Measurements from ENCODE around the gene AGAP1. TPM values are rescaled to one million over a fixed set of nuclear protein-coding genes. Genes with fewer than 3 reads are reported as not detected.

Gene AGAP1
- total RNA-seq, 1 donor from 2014 or later: 3.8 TPM

DNA sequence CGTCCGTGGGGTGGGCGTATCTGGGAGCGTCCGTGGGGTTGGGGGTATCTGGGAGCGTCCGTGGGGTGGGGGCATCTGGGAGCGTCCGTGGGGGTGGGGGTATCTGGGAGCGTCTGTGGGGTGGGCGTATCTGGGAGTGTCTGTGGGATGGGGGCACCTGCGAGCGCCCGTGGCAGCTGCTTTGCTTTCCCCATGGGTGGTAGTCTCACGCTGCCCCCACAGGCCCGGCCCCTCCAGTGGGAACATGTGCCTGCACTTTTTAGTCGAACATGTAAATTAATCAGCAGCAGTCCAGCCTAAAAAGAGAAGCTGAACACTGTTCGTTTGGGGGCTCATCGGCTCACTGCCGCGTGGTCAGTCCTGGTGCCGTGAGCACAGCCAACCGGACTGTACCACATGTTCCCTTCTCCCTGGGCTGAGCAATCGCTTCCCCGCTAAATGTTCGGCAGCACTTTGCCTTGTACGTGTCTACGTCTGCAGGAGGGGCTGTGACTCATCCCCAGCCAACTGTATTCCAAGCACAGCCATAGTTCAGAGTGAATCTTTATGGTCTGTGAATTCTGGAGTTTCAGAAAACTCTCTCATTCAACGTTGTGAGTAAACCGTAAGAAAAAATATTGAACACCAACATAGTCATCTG lies 271.5 kb downstream of the AGAP1 start:
- H3K27me3 Mint-ChIP-seq: peaks cover 2% of the 10 kb centered on the region
- no peak overlapping the region for H3K27ac Mint-ChIP-seq
- no peak for DNase-seq
- no peaks in the 10 kb centered on the region for H3K9me3 Mint-ChIP-seq
- intact Hi-C loops (cut with micrococcal nuclease): no loop called here
- H3K4me1 Mint-ChIP-seq: no peaks in the 10 kb centered on the region
- no peak overlapping the region for H3K4me3 Mint-ChIP-seq
- H3K36me3 Mint-ChIP-seq (ENCODE audit: low read depth): no peaks in the 10 kb centered on the region

DNA sequence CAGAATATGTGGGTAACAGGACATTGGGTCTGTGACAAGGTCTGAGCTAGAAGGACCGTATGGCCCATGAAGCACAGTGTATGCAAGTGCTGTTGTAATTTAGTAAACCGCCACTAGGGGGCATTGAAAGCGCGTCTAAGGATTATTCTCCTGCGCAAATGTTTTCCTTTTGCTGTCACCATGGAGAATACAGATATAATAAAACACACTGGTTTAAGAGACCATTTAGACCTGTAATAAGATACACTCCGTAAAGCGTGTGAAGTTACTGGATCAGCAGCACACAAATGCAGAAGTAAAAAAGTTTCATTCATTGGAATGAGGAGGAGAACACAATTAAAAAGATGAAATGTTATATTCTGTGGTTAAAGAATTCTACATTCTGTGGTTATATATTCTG lies 272.4 kb downstream of the AGAP1 start:
- peaks cover 2% of the 10 kb centered on the region for H3K27me3 Mint-ChIP-seq
- no peaks in the 10 kb centered on the region for H3K36me3 Mint-ChIP-seq (ENCODE audit: low read depth)
- intact Hi-C loops (cut with micrococcal nuclease): loop anchor here (1.0 kb wide), 1 partner anchor 415 kb away; no protein-coding TSS in a partner anchor
- no peak overlapping the region for H3K4me3 Mint-ChIP-seq
- no peaks in the 10 kb centered on the region for H3K4me1 Mint-ChIP-seq
- no peaks in the 10 kb centered on the region for H3K9me3 Mint-ChIP-seq
- no peak overlapping the region for H3K27ac Mint-ChIP-seq
- DNase-seq: peak; percentile 84

GRCh38 chr2:235768606-235769005 lies 274.8 kb downstream of the AGAP1 start:
- intact Hi-C loops (cut with micrococcal nuclease): no loop called here
- H3K4me1 Mint-ChIP-seq: no peaks in the 10 kb centered on the region
- H3K27ac Mint-ChIP-seq: no peak overlapping the region

DNA sequence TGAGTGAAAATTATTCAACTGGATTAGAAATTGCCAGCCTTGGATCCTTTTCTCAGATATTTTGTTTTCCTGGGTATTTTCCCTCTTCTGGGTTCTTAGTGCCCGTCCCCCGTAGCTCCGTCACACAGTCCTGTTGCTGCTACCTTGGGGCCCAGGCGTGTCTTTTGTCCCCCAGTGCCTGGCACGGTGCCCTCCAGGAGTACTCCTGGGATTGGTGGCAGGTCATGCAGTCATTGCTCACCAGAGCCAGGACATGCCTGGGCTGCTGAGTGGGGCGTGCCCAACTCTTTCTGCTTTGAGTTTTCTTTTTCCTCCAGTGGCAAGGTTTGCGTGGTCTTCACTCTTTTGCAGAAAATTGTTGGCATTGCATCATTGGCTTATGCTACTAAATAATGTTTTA lies 275.2 kb downstream of the AGAP1 start:
- Mint-ChIP-seq H3K4me1 (no peaks in the 10 kb centered on the region), H3K36me3 (ENCODE audit: low read depth) (no peaks in the 10 kb centered on the region), H3K4me3 (no peak overlapping the region), H3K27me3 (peaks cover 2% of the 10 kb centered on the region), H3K9me3 (no peaks in the 10 kb centered on the region), H3K27ac (no peak overlapping the region)
- intact Hi-C loops (cut with micrococcal nuclease): no loop called here
- no peak for DNase-seq

More at GRCh38 chr2:235768606-235769005, 274.8 kb downstream of the AGAP1 start:
- H3K27me3 Mint-ChIP-seq: peaks cover 2% of the 10 kb centered on the region
- H3K4me3 Mint-ChIP-seq: no peak overlapping the region
- H3K9me3 Mint-ChIP-seq: no peaks in the 10 kb centered on the region
- no peak for DNase-seq
- no peaks in the 10 kb centered on the region for H3K36me3 Mint-ChIP-seq (ENCODE audit: low read depth)

DNA sequence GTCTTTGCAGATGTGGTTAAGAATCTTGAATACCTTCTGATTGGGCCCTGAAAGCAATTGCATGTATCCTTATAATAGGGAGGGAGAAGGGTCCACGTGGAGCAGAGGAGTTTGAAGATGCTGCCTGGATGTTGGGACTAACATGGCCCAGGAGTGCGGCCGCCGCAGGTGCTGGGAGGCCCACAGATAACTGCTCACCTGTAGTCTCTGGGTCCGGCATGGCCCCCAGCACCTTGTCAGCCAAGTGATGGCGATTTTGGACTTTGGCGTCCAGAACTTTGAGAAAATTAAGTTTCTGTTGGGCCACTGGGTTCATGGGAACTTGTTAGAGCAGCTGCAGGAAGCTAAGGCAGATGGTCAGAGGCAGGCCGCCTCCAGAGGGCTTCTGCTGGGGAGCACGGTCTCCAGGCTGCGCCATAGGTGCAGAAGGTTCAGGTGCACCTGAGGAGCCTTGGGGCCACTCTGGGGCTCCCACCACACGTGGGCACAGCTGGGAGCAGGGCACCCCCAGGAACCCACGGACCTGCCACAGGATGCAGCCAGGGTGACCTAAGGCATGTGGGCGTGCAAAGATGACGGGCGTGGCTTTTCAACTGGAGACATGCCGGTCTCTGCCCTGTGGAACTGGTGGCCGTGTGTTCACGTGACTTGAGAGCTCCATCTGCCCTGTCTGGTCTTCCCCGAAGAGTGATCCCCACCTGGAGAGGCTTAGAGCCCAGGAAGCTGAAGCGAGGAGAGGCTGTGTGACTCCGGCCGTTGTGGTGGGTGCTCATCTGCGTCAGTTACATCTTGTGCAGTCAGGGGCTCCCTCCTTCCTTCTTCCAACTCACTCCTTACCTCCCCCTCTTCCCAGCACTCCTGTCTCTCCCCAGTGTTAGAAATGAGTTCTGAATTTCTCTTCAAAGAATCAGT lies 277.3 kb downstream of the AGAP1 start:
- Mint-ChIP-seq H3K27me3 (peaks cover 2% of the 10 kb centered on the region), H3K27ac (no peak overlapping the region), H3K36me3 (ENCODE audit: low read depth) (no peaks in the 10 kb centered on the region), H3K4me3 (no peak overlapping the region), H3K9me3 (no peaks in the 10 kb centered on the region), H3K4me1 (no peaks in the 10 kb centered on the region)
- intact Hi-C loops (cut with micrococcal nuclease): loop anchor here (10.0 kb wide), 1 partner anchor 1304 kb away; no protein-coding TSS in a partner anchor
- no peak for DNase-seq

DNA sequence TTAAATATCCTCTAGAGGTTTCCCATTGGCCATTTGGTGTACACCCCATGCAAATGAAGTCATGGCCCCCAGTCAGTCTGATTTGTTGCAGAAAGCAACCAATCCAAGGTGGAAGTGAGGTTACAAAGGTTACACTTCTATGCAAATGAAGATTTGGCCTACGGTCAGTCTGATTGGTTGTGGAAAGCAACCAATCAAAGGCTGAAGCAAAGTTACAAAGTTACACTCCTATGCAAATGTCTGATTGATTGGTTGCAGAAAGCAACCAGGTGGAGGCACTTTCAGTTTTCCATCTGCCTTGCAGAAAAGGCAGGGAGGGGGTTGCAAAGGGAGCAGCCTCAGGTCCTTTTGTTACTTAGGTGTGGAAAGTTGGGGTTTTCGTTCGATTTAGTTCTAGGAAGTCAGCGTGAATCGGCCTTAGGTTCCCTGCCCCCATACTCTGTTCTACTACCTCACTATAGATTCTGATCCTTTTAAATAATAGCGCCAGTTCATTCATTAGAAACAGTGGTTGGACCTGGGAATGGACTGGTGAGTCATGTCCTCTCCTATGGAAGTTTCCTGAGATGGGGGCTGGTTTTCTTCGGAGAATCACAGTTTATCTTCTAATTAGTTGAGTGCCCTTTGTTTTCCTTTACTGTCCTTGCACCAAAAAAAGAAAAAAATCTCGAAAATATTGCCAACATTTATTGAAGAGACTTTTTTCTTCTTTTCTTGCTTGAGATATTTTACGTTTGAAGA lies 279.5 kb downstream of the AGAP1 start:
- intact Hi-C loops (cut with micrococcal nuclease): loop anchor here (10.0 kb wide), 1 partner anchor 1301 kb away; no protein-coding TSS in a partner anchor
- no peaks in the 10 kb centered on the region for H3K9me3 Mint-ChIP-seq
- no peaks in the 10 kb centered on the region for H3K36me3 Mint-ChIP-seq (ENCODE audit: low read depth)
- H3K4me1 Mint-ChIP-seq: no peaks in the 10 kb centered on the region
- H3K4me3 Mint-ChIP-seq: no peak overlapping the region
- no peak for DNase-seq
- no peak overlapping the region for H3K27ac Mint-ChIP-seq
- no peaks in the 10 kb centered on the region for H3K27me3 Mint-ChIP-seq

DNA sequence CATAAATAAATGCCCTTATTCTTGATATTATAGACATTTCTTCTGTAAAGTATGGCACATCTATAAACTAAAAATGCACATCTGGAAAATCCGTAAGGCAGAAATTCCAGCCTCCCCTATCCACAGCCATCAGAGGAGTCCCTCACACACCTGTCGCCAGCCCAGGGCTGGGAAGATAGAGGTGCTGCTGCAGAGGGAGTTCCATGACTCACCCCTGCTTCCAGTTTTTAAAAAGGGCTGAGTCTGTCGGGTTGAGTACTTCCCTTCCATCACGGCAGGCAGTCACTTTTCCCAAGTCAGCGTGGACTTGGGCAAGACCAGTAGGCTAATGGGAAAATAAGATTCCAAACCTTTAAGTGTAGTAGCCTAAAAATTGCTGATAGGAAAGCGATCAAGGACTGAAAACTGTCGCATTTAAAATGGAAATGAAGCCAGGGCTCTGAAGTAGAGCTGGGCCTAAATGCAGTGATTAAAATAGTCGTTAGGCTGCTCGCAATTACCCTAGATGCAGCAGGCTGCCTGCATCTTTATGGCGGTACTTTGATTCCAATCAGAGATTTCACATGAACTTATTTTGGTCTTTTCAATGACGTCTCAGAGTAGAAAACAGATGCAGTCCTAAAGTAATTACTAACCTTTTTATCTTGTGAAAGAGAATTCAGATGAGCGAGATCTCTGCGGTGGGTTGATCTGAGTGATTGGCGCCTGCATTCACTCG lies 280.5 kb downstream of the AGAP1 start:
- peaks cover under 1% of the 10 kb centered on the region for H3K27me3 Mint-ChIP-seq
- H3K36me3 Mint-ChIP-seq (ENCODE audit: low read depth): no peaks in the 10 kb centered on the region
- H3K4me1 Mint-ChIP-seq: no peaks in the 10 kb centered on the region
- no peak overlapping the region for H3K4me3 Mint-ChIP-seq
- H3K9me3 Mint-ChIP-seq: no peaks in the 10 kb centered on the region
- no peak overlapping the region for H3K27ac Mint-ChIP-seq
- intact Hi-C loops (cut with micrococcal nuclease): loop anchor here (10.0 kb wide), 1 partner anchor 1300 kb away; no protein-coding TSS in a partner anchor
- no peak for DNase-seq

GRCh38 chr2:235776531-235776930 lies 282.7 kb downstream of the AGAP1 start:
- intact Hi-C loops (cut with micrococcal nuclease): loop anchor here (10.0 kb wide), 1 partner anchor 1298 kb away; no protein-coding TSS in a partner anchor
- H3K4me1 Mint-ChIP-seq: no peaks in the 10 kb centered on the region
- H3K27ac Mint-ChIP-seq: no peak overlapping the region
- peaks cover 7% of the 10 kb centered on the region for H3K27me3 Mint-ChIP-seq
- no peaks in the 10 kb centered on the region for H3K9me3 Mint-ChIP-seq
- H3K36me3 Mint-ChIP-seq (ENCODE audit: low read depth): no peaks in the 10 kb centered on the region
- DNase-seq: no peak
- H3K4me3 Mint-ChIP-seq: no peak overlapping the region

DNA sequence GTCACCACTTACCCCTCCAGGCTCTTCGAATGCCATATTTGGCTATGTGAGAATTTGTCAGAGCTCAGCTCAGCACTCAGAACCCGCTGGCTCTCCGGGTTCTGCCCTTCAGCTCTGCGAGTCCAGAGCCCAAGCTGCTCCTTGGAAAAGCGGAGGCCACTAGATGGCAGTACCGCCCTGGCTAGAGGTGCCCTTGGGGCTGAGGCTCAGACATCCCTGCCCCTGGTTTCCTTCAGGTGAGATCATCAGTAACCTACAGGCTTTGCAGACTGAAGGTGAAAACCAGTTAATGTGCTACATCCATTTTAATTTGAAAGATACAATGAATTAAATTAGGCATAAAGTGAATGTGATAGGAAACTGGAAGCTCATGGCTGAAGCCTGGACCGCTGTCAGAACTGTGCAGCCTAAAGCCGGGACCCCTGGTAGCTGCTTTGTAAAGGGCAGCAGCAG lies 285.6 kb downstream of the AGAP1 start:
- Mint-ChIP-seq H3K4me1 (no peaks in the 10 kb centered on the region), H3K27ac (no peak overlapping the region), H3K9me3 (no peaks in the 10 kb centered on the region), H3K36me3 (ENCODE audit: low read depth) (no peaks in the 10 kb centered on the region), H3K27me3 (peaks cover 12% of the 10 kb centered on the region), H3K4me3 (no peak overlapping the region)
- peak; percentile 88 for DNase-seq
- intact Hi-C loops (cut with micrococcal nuclease): loop anchor here (1.0 to 10.0 kb wide), 2 partner anchors 402 to 1295 kb away; no protein-coding TSS in a partner anchor

- Mint-ChIP-seq H3K36me3 (ENCODE audit: low read depth) (no peaks in the 10 kb centered on the region), H3K27ac (no peak overlapping the region), H3K4me1 (no peaks in the 10 kb centered on the region), H3K4me3 (no peak overlapping the region), H3K9me3 (no peaks in the 10 kb centered on the region), H3K27me3 (peaks cover 12% of the 10 kb centered on the region)
- DNase-seq: no peak
- intact Hi-C loops (cut with micrococcal nuclease): no loop called here
These were observed 286.6 kb downstream of the AGAP1 start for GRCh38 chr2:235780401-235780800.

DNA sequence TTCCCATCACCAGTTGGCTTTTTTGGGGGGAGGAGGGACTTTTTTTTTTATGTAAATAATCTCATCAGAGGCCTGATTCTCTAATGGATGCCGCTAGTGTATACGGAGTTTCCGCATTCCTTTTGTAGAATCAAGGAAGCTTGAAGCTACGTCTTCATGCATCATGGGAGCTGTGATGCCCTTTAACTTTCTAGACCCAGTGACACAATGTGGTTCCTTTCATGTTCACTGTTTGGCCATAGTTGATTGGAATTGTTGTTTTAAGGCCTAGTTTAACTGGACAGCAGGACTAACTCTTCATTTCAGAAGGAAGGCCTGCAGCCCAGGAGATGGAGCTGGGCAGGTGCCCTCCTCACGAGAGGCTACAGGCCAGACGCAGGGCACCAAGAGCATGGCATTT lies 287.9 kb downstream of the AGAP1 start:
- no peaks in the 10 kb centered on the region for H3K36me3 Mint-ChIP-seq (ENCODE audit: low read depth)
- H3K27me3 Mint-ChIP-seq: peaks cover 12% of the 10 kb centered on the region
- intact Hi-C loops (cut with micrococcal nuclease): no loop called here
- no peak overlapping the region for H3K27ac Mint-ChIP-seq
- DNase-seq: no peak
- no peak overlapping the region for H3K4me3 Mint-ChIP-seq
- H3K9me3 Mint-ChIP-seq: no peaks in the 10 kb centered on the region
- H3K4me1 Mint-ChIP-seq: no peaks in the 10 kb centered on the region

GRCh38 chr2:235784788-235785187 lies 290.9 kb downstream of the AGAP1 start:
- no peak for DNase-seq
- H3K9me3 Mint-ChIP-seq: no peaks in the 10 kb centered on the region
- intact Hi-C loops (cut with micrococcal nuclease): no loop called here
- H3K27ac Mint-ChIP-seq: no peak overlapping the region
- peaks cover 2% of the 10 kb centered on the region for H3K4me1 Mint-ChIP-seq
- no peaks in the 10 kb centered on the region for H3K36me3 Mint-ChIP-seq (ENCODE audit: low read depth)
- H3K27me3 Mint-ChIP-seq: peaks cover 9% of the 10 kb centered on the region
- H3K4me3 Mint-ChIP-seq: no peak overlapping the region

- no peak for DNase-seq
- Mint-ChIP-seq H3K27ac (no peak overlapping the region), H3K9me3 (no peaks in the 10 kb centered on the region), H3K4me3 (no peak overlapping the region), H3K27me3 (no peaks in the 10 kb centered on the region), H3K36me3 (ENCODE audit: low read depth) (no peaks in the 10 kb centered on the region), H3K4me1 (peaks cover 3% of the 10 kb centered on the region)
- intact Hi-C loops (cut with micrococcal nuclease): no loop called here
These were observed 295.7 kb downstream of the AGAP1 start for GRCh38 chr2:235789552-235789951.

All from activated CD4-positive, alpha-beta T cell treated with anti-CD3 and anti-CD28 coated beads, Interleukin-2, amount 10 ng/mL, durations not matched to agents 24 days and 14 days (primary cell).